AG09309 (cell line): ENCODE data around the gene NOP10.
A peak's percentile ranks its signal among the peaks of the same experiment; 100 is the strongest.
"Not testable (repeated sequence)": the region's sequence is repeated elsewhere in the genome, so short reads cannot be mapped to it uniquely, and the experiment has no call there.

Experiments used
- DNase-seq: peaks from one replicate; pipeline ENCODE4 v3.0.0-alpha.2; 2010; ENCODE audit warnings: low read depth
- H3K4me3 ChIP-seq: 2 replicates; pipeline ENCODE4 v1.5.1; 2011; ENCODE audit warnings: mild to moderate bottlenecking, low read depth, low read length, moderate library complexity; ENCODE audit not compliant: control insufficient read depth
- CTCF ChIP-seq: IDR thresholded peaks from 2 replicates; pipeline ENCODE4 v1.5.1; 2011; ENCODE audit warnings: mild to moderate bottlenecking, low read depth, low read length, inconsistent platforms; ENCODE audit not compliant: insufficient read depth, control insufficient read depth; ENCODE audit errors: missing control alignments

The NOP10 gene

DNA sequence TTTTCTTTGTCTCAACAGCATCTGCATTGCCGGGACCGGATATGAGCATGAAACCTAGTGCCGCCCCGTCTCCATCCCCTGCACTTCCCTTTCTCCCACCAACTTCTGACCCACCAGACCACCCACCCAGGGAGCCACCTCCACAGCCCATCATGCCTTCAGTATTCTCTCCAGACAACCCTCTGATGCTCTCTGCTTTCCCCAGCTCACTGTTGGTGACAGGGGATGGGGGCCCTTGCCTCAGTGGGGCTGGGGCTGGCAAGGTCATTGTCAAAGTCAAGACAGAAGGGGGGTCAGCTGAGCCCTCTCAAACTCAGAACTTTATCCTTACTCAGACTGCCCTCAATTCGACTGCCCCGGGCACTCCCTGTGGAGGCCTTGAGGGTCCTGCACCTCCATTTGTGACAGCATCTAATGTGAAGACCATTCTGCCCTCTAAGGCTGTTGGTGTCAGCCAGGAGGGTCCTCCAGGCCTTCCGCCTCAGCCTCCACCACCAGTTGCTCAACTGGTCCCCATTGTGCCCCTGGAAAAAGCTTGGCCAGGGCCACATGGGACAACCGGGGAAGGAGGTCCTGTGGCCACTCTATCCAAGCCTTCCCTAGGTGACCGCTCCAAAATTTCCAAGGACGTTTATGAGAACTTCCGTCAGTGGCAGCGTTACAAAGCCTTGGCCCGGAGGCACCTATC lies 5.2 kb upstream of the NOP10 start:
- no peak for DNase-seq
- no peak for TF ChIP-seq CTCF
- H3K4me3 ChIP-seq, result no peak overlapping the region

DNA sequence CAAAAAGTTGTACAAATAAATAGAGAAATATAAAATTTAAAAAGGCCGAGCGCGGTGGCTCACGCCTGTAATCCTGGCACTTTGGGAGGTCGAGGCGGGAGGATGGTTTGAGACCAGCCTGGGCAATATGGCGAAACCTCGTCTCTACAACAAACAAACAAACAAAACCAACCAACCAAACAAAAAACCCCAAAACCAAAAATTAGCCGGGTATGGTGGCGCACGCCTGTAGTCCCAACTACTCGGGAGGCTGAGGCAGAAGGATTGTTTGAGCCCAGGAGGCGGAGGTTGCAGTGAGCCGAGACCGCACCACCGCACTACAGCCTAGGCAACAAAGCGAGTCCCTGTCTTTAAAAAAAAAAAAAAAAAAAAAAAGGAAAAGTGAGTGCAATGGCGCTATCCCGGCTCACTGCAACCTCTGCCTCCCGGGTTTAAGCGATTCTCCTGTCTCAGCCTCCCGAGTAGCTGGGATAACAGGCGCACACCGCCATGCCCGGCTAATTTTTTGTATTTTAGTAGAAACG lies 661 bp downstream of the NOP10 start:
- not testable (repeated sequence) for DNase-seq
- peak overlapping the region; percentile 63 for H3K4me3 ChIP-seq

DNA sequence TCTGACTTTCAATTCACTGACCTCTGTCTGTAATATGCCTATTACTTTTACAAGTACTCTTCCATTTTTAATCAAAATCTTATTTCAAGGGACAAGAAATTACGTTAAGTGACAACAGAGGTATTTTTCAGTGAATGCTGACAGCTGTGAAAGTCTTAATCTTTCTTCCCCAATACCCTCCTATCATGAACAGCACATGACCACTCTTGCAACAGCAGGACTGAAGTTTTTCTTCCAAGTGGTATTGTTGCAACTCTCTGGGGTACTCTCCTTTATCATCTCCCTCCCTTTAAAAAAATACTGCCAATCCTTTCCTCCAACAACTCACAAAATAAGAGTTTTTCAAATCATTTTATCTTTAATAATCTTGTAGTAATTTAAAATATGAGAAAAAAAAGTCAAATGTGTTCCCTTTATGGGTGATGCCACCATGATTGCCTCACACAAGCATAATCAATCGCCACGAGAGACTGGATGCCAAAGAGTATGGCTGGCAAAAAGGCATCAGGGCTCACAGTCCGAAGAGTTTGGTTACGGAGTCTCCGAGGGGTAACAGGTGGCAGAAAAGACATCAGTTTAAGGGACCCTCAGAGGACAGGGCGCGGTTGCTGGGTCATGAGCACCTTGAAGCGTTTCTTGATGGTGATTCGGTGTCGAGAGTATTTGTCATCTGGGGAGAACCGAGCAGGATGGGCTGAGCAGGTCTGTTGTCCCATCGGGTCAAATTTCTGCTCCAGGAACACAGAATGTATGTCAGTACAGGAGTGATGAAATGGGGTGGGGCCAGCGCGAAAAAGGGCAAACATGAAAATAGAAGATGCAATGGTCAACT lies 1.3 kb downstream of the NOP10 start:
- H3K4me3 ChIP-seq, result peak overlapping the region; percentile 63
- DNase-seq, result no peak
- TF ChIP-seq CTCF, result no peak

DNA sequence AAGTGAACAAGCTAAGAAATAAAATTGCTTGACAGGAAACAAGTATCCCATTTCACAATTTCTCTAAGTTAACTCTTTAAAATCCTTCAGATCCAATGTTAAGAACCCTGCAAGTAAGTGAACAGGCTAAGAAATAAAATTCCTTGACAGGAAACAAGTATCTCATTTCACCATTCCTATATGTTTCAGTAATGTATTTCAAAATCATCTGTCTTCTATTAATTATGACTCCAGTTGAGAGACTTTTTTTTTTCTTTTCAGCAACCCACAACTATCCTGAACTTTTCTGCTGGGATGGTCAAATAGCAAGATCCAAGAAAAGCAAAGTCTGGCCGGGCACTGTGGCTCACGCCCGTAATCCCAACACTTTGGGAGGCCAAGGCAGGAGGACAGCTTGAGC lies 3.0 kb downstream of the NOP10 start:
- TF ChIP-seq CTCF, result no peak
- no peak overlapping the region for H3K4me3 ChIP-seq
- no peak for DNase-seq

- no peak overlapping the region for H3K4me3 ChIP-seq
These were observed 4.6 kb downstream of the NOP10 start for GRCh38 chr15:34338347-34338746.

GRCh38 chr15:34337557-34338306 lies 5.2 kb downstream of the NOP10 start, which contains the start of gene SLC12A6:
Gene SLC12A6, minus strand, starts transcription at chr15:34337781. Its CDS starts 1,101 bp downstream, at chr15:34336680.
- peak; percentile 53 for DNase-seq
- peak within 1 kb of the TSS; percentile 92 for H3K4me3 ChIP-seq
- TF ChIP-seq CTCF, result no peak

More at GRCh38 chr15:34338347-34338746, 4.6 kb downstream of the NOP10 start:
- no peak for TF ChIP-seq CTCF
- no peak for DNase-seq
